Subcutaneous adipose tissue (tissue), 4 donors: ENCODE measurements around the gene SACM1L. TPM values are rescaled to one million over a fixed set of nuclear protein-coding genes. Genes with fewer than 3 reads are reported as not detected.

Experiments
- total RNA-seq, 4 donors: library from RNA; depleted of rRNA; stranded (reverse); fragments of >200 nt; gene quantifications; one replicate each; pipeline ENCODE4 v1.1.0, GENCODE V29; 2016
- TF ChIP-seq, protein P1 (sequence below): fragments of 450-650 bp; IDR thresholded peaks from one replicate; pipeline ENCODE4 v1.5.1; 2016; ENCODE audit warnings: low read depth, mild to moderate bottlenecking, control low read depth, antibody characterized with exemption, moderate library complexity

The SACM1L gene
- total RNA-seq, 4 donors from 2014 or later: 54.9 to 78.8 (median 55.6) TPM

- TF ChIP-seq, protein P1, sequence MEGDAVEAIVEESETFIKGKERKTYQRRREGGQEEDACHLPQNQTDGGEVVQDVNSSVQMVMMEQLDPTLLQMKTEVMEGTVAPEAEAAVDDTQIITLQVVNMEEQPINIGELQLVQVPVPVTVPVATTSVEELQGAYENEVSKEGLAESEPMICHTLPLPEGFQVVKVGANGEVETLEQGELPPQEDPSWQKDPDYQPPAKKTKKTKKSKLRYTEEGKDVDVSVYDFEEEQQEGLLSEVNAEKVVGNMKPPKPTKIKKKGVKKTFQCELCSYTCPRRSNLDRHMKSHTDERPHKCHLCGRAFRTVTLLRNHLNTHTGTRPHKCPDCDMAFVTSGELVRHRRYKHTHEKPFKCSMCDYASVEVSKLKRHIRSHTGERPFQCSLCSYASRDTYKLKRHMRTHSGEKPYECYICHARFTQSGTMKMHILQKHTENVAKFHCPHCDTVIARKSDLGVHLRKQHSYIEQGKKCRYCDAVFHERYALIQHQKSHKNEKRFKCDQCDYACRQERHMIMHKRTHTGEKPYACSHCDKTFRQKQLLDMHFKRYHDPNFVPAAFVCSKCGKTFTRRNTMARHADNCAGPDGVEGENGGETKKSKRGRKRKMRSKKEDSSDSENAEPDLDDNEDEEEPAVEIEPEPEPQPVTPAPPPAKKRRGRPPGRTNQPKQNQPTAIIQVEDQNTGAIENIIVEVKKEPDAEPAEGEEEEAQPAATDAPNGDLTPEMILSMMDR: no peak
Observed at GRCh38 chr3:45746777-45747622, 57.8 kb downstream of the SACM1L start.

- TF ChIP-seq, protein P1: no peak
Observed at GRCh38 chr3:45748068-45748467, 58.9 kb downstream of the SACM1L start.

DNA sequence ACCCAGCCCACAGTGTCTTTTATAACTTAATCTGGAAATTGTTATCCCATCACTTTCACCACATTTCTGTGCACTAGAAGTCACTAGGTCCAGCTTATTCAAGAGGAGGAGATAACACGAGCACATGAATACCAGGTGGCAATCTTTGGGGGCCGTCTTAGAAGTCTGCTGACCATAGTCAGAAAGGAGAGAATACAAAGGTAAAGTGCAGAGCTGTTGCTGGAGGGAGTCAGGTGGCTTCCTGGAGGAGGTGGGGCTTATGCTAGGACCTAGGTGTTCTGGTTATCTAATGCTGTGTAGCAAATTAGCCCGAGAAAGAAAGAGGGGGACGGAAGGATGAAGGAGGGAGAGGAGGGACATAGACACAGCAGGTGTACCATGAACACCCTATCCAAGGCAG, 60.7 kb downstream of the SACM1L start:
- TF ChIP-seq, protein P1: no peak

DNA sequence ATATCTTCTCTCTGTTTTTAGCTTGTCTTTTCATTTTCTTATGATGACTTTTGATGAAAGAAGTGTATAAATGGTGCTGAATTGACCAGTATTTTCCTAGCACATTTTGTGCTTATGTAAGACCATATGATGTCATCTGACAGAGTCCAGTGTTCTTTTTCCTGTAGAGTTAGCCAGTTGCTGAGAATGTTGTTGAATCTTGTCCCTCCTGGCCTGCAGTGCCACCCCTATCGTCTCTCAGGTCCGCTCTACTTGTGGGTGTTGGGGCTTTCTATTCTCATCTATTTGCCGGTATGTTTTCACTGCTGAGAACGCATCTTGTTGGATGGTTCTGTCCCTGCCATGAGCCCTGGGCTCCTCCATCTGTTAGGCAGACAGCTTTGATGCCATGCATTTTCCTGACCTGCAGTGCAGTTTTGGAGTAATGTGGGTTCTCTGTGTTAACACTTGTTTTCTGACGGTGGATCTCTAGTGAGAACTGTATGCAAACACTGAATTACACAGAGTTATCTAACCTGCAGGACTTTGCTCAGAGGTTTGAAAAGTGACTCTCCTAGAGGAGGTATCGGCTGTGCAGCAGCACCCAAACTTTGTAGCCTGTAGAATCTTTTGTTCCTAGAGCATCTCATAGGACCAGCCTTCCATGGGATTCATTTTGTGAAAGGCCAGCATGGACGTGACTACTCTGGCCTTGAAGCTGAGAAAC, 62.5 kb downstream of the SACM1L start:
- TF ChIP-seq, protein P1: no peak

DNA sequence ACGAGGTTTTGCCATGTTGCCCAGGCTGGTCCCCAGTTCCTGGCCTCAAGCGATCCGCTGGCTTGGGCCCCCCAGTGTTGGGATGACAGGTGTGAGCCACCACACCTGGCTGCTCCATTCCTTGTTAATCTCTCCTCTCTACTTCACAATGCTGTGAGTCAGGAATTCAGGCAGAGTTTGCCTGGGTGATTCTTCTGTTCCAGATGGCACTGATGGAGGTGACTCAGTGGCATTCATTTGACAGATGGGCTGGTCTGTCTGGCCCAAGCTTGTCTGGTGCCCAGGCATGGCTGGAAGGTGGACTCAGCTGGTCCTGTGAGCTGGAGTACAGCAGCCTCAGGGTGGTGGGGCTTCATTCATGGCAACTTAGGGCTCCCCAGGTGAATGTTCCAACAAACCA, 63.9 kb downstream of the SACM1L start:
- TF ChIP-seq, protein P1: no peak

GRCh38 chr3:45754461-45754860, 65.3 kb downstream of the SACM1L start:
- TF ChIP-seq, protein P1: no peak

- TF ChIP-seq, protein P1: no peak
Observed at GRCh38 chr3:45756055-45756454, 66.9 kb downstream of the SACM1L start.
